Activated T-helper 1 cell treated with anti-CD3 and anti-CD28 coated beads, Interleukin-12 subunit alpha, Interleukin-12 subunit beta, Interleukin-2, Interleukin-4 antibody, amounts not matched to agents 30 ng/mL and 10 ng/mL and 1 ng/mL, durations not matched to agents 14 hours and 24 hours and 36 hours (primary cell): ENCODE data around the gene RABL2A. TPM values are rescaled to one million over a fixed set of nuclear protein-coding genes. Genes with fewer than 3 reads are reported as not detected.
"Not testable (repeated sequence)": the region's sequence is repeated elsewhere in the genome, so short reads cannot be mapped to it uniquely, and the experiment has no call there.

Experiments
- DNase-seq: peaks from one replicate; pipeline ENCODE4 v3.0.0; 2021; ENCODE audit warnings: low spot score
- H3K27ac Mint-ChIP-seq: one replicate; pipeline ENCODE4 v1.8.0; 2021; ENCODE audit warnings: mild to moderate bottlenecking, mixed read lengths
- H3K27me3 Mint-ChIP-seq: one replicate; pipeline ENCODE4 v1.8.0; 2022; ENCODE audit warnings: mild to moderate bottlenecking, moderate library complexity, mixed read lengths; ENCODE audit not compliant: insufficient read depth
- H3K36me3 Mint-ChIP-seq: one replicate; pipeline ENCODE4 v1.8.0; 2021; ENCODE audit warnings: low read depth, mixed read lengths
- H3K4me1 Mint-ChIP-seq: one replicate; pipeline ENCODE4 v1.8.0; 2021; ENCODE audit warnings: low read depth, mixed read lengths
- H3K4me3 Mint-ChIP-seq: one replicate; pipeline ENCODE4 v1.8.0; 2021; ENCODE audit warnings: mild to moderate bottlenecking, moderate library complexity, mixed read lengths
- H3K9me3 Mint-ChIP-seq: one replicate; pipeline ENCODE4 v1.8.0; 2021; ENCODE audit warnings: mixed read lengths
- intact Hi-C: fragments of 100-400 bp; cut with micrococcal nuclease; formaldehyde crosslinking; loops from one replicate; pipeline ENCODE4 v1.15.1; 2024
- total RNA-seq: library from RNA; stranded (reverse); gene quantifications from 2 replicates; pipeline ENCODE4 v1.2.3, GENCODE V29; 2022

Gene RABL2A
- total RNA-seq, 1 donor from 2014 or later: 24.6 TPM

GRCh38 chr2:113636226-113636625 is 9.2 kb downstream of the RABL2A start:
- H3K36me3 Mint-ChIP-seq, H3K4me1 Mint-ChIP-seq, H3K27ac Mint-ChIP-seq, H3K9me3 Mint-ChIP-seq, DNase-seq, H3K27me3 Mint-ChIP-seq, H3K4me3 Mint-ChIP-seq, intact Hi-C loops: not testable (repeated sequence)

GRCh38 chr2:113638084-113638483 is 11.0 kb downstream of the RABL2A start:
- H3K4me3 Mint-ChIP-seq, H3K9me3 Mint-ChIP-seq, H3K4me1 Mint-ChIP-seq, H3K36me3 Mint-ChIP-seq, H3K27me3 Mint-ChIP-seq, H3K27ac Mint-ChIP-seq, DNase-seq, intact Hi-C loops: not testable (repeated sequence)

- DNase-seq, H3K9me3 Mint-ChIP-seq, H3K36me3 Mint-ChIP-seq, H3K27me3 Mint-ChIP-seq, H3K4me1 Mint-ChIP-seq, H3K4me3 Mint-ChIP-seq, H3K27ac Mint-ChIP-seq, intact Hi-C loops: not testable (repeated sequence)
Observed at GRCh38 chr2:113646217-113646616, 19.2 kb downstream of the RABL2A start.

GRCh38 chr2:113650834-113651815 is 24.1 kb downstream of the RABL2A start:
- H3K9me3 Mint-ChIP-seq, intact Hi-C loops, H3K27me3 Mint-ChIP-seq, H3K4me1 Mint-ChIP-seq, H3K4me3 Mint-ChIP-seq, DNase-seq, H3K27ac Mint-ChIP-seq, H3K36me3 Mint-ChIP-seq: not testable (repeated sequence)

- intact Hi-C loops, H3K27me3 Mint-ChIP-seq, DNase-seq, H3K9me3 Mint-ChIP-seq, H3K27ac Mint-ChIP-seq, H3K4me3 Mint-ChIP-seq, H3K4me1 Mint-ChIP-seq, H3K36me3 Mint-ChIP-seq: not testable (repeated sequence)
Observed at GRCh38 chr2:113652599-113652998, 25.5 kb downstream of the RABL2A start.

GRCh38 chr2:113656031-113656624 is 29.1 kb downstream of the RABL2A start:
- H3K4me1 Mint-ChIP-seq, H3K9me3 Mint-ChIP-seq, DNase-seq, H3K27ac Mint-ChIP-seq, H3K36me3 Mint-ChIP-seq, H3K27me3 Mint-ChIP-seq: not testable (repeated sequence)
- intact Hi-C loops: loop anchor here (1.0 kb wide), 1 partner anchor 36 kb away; no protein-coding TSS in a partner anchor
- peak overlapping the region; percentile 81 for H3K4me3 Mint-ChIP-seq

GRCh38 chr2:113657735-113658134 is 30.7 kb downstream of the RABL2A start:
- H3K27ac Mint-ChIP-seq, DNase-seq, H3K9me3 Mint-ChIP-seq, H3K4me3 Mint-ChIP-seq, H3K36me3 Mint-ChIP-seq, H3K27me3 Mint-ChIP-seq, H3K4me1 Mint-ChIP-seq, intact Hi-C loops: not testable (repeated sequence)

- DNase-seq, H3K36me3 Mint-ChIP-seq, H3K27ac Mint-ChIP-seq, H3K4me3 Mint-ChIP-seq, intact Hi-C loops, H3K4me1 Mint-ChIP-seq, H3K27me3 Mint-ChIP-seq, H3K9me3 Mint-ChIP-seq: not testable (repeated sequence)
Observed at GRCh38 chr2:113663285-113664060, 36.4 kb downstream of the RABL2A start.

GRCh38 chr2:113664761-113665533 is 37.9 kb downstream of the RABL2A start:
- H3K4me1 Mint-ChIP-seq, intact Hi-C loops, H3K27me3 Mint-ChIP-seq, H3K27ac Mint-ChIP-seq, H3K36me3 Mint-ChIP-seq, DNase-seq, H3K9me3 Mint-ChIP-seq, H3K4me3 Mint-ChIP-seq: not testable (repeated sequence)

- H3K4me1 Mint-ChIP-seq, H3K4me3 Mint-ChIP-seq, DNase-seq, H3K27me3 Mint-ChIP-seq, H3K9me3 Mint-ChIP-seq, H3K27ac Mint-ChIP-seq, H3K36me3 Mint-ChIP-seq, intact Hi-C loops: not testable (repeated sequence)
Observed at GRCh38 chr2:113669013-113669412, 41.9 kb downstream of the RABL2A start.

GRCh38 chr2:113672326-113672932 is 45.4 kb downstream of the RABL2A start:
- Mint-ChIP-seq H3K4me3 (no peak overlapping the region), H3K4me1 (no peaks in the 10 kb centered on the region), H3K27ac (no peak overlapping the region), H3K36me3 (no peaks in the 10 kb centered on the region), H3K27me3 (peaks cover 6% of the 10 kb centered on the region), H3K9me3 (no peaks in the 10 kb centered on the region)
- DNase-seq: no peak
- intact Hi-C loops: no loop called here

GRCh38 chr2:113675875-113676274 is 48.8 kb downstream of the RABL2A start:
- H3K27me3 Mint-ChIP-seq: peaks cover 6% of the 10 kb centered on the region
- no peak overlapping the region for H3K27ac Mint-ChIP-seq

More at GRCh38 chr2:113675875-113676274, 48.8 kb downstream of the RABL2A start:
- Mint-ChIP-seq H3K4me1 (no peaks in the 10 kb centered on the region), H3K4me3 (no peak overlapping the region), H3K9me3 (no peaks in the 10 kb centered on the region), H3K36me3 (no peaks in the 10 kb centered on the region)
- no peak for DNase-seq
- intact Hi-C loops: no loop called here
